SK-N-SH (cell line): ENCODE measurements around the gene CDC73. TPM values are rescaled to one million over a fixed set of nuclear protein-coding genes. Genes with fewer than 3 reads are reported as not detected.
A peak's percentile ranks its signal among the peaks of the same experiment; 100 is the strongest.

Experiments used
- CTCF ChIA-PET: fragments of 300-600, 350-600 bp; formaldehyde crosslinking; extraction: SDS; loops from one replicate; lab custom pipeline; 2021; lab: Yijun Ruan, JAX
- POLR2A ChIA-PET: fragments of 350-600 bp; sonication (Branson Sonifier 250); formaldehyde crosslinking; extraction: SDS; loops from one replicate; lab custom pipeline; 2020; ENCODE audit warnings: antibody characterized with exemption, inconsistent platforms; lab: Yijun Ruan, JAX
- DNase-seq: peaks from one replicate; pipeline ENCODE4 v3.0.0; 2012
- H2AFZ ChIP-seq: fragments of 200-600 bp; sonication (generic); 2 replicates; pipeline ENCODE4 v1.8.1; 2016; ENCODE audit warnings: antibody characterized with exemption, mild to moderate bottlenecking, low read depth
- H3F3A ChIP-seq: fragments of 200-600 bp; sonication (generic); replicated peaks from 2 replicates; pipeline ENCODE3; 2016; ENCODE audit warnings: antibody characterized with exemption, mild to moderate bottlenecking; ENCODE audit not compliant: insufficient read depth
- H3K27ac ChIP-seq, 2 experiments: fragments of 200-500 bp in 1 of 2; fragments of 200-600 bp in 1 of 2; sonication (Bioruptor generic) in 1 of 2; sonication (generic), shearing (Covaris generic) in 1 of 2; 2 replicates each; pipeline versions ENCODE4 v1.5.1 to v1.6.1; 2014 to 2016; ENCODE audit warnings: low read depth in 2 of 2, inconsistent platforms in 1 of 2, low read length in 1 of 2, mild to moderate bottlenecking in 1 of 2, mixed read lengths in 1 of 2
- H3K27me3 ChIP-seq: fragments of 200-600 bp; sonication (generic), shearing (Covaris generic); 2 replicates; pipeline ENCODE4 v1.6.1; 2016; ENCODE audit warnings: mixed run types; ENCODE audit not compliant: insufficient read depth
- H3K36me3 ChIP-seq, 2 experiments: fragments of 200-500 bp in 1 of 2; fragments of 200-600 bp in 1 of 2; sonication (Bioruptor generic) in 1 of 2; sonication (generic) in 1 of 2; replicated peaks in 1 of 2; 2 replicates each; pipeline versions ENCODE3 to v1.5.1; 2014 to 2016; ENCODE audit warnings: low read length in 1 of 2, mild to moderate bottlenecking in 1 of 2; ENCODE audit not compliant: insufficient read depth in 2 of 2, control insufficient read depth in 1 of 2
- H3K4me1 ChIP-seq, 2 experiments: fragments of 200-500 bp in 1 of 2; fragments of 200-600 bp in 1 of 2; sonication (Bioruptor generic) in 1 of 2; sonication (generic), shearing (Covaris generic) in 1 of 2; 2 replicates each; pipeline versions ENCODE4 v1.5.1 to v1.6.1; 2014 to 2016; ENCODE audit warnings: low read depth in 1 of 2, low read length in 1 of 2, mixed run types in 1 of 2; ENCODE audit not compliant: insufficient read depth in 2 of 2, control insufficient read depth in 1 of 2
- H3K4me2 ChIP-seq: fragments of 200-600 bp; sonication (generic), shearing (Covaris generic); 2 replicates; pipeline ENCODE4 v1.6.1; 2017; ENCODE audit warnings: mixed run types
- H3K4me3 ChIP-seq, 2 experiments: fragments of 200-500 bp in 1 of 2; fragments of 200-600 bp in 1 of 2; sonication (Bioruptor generic) in 1 of 2; sonication (generic), shearing (Covaris generic) in 1 of 2; 2 replicates each; pipeline versions ENCODE4 v1.5.1 to v1.8.1; 2014 to 2016; ENCODE audit warnings: low read depth in 2 of 2, inconsistent platforms in 1 of 2, low read length in 1 of 2, mild to moderate bottlenecking in 1 of 2, mixed read lengths in 1 of 2, moderate library complexity in 1 of 2
- H3K79me2 ChIP-seq: fragments of 200-600 bp; sonication (generic); 2 replicates; pipeline ENCODE4 v1.8.1; 2017; ENCODE audit warnings: mild to moderate bottlenecking; ENCODE audit not compliant: insufficient read depth
- H3K9ac ChIP-seq: fragments of 200-600 bp; sonication (generic); 2 replicates; pipeline ENCODE4 v1.6.1; 2017; ENCODE audit warnings: mixed run types
- H3K9me2 ChIP-seq: fragments of 200-600 bp; sonication (generic); 2 replicates; pipeline ENCODE4 v1.6.1; 2017; ENCODE audit warnings: mixed run types
- H3K9me3 ChIP-seq: fragments of 200-600 bp; sonication (generic); 2 replicates; pipeline ENCODE4 v1.6.1; 2017; ENCODE audit warnings: mixed run types, mild to moderate bottlenecking, moderate library complexity
- H4K20me1 ChIP-seq: fragments of 200-600 bp; sonication (generic); 2 replicates; pipeline ENCODE4 v1.6.1; 2017; ENCODE audit warnings: mild to moderate bottlenecking, mixed run types; ENCODE audit not compliant: insufficient read depth
- ELF1 ChIP-seq: IDR thresholded peaks from 2 replicates; pipeline ENCODE4 v1.4.0; 2012
- FOXM1 ChIP-seq: IDR thresholded peaks from 2 replicates; pipeline ENCODE4 v1.4.0; 2012; ENCODE audit warnings: low read depth, mild to moderate bottlenecking
- GABPA ChIP-seq: IDR thresholded peaks from 2 replicates; pipeline ENCODE4 v1.4.0; 2012; ENCODE audit warnings: low read depth, mild to moderate bottlenecking
- GATA2 ChIP-seq: sonication (generic); formaldehyde crosslinking; IDR thresholded peaks from 2 replicates; pipeline ENCODE4 v1.5.0; 2020; ENCODE audit warnings: mild to moderate bottlenecking, missing genetic modification reagents
- NFIC ChIP-seq: IDR thresholded peaks from 2 replicates; pipeline ENCODE4 v1.4.0; 2012; ENCODE audit warnings: borderline replicate concordance
- POLR2AphosphoS5 ChIP-seq: IDR thresholded peaks from 2 replicates; pipeline ENCODE4 v1.6.1; 2012; ENCODE audit warnings: low read depth, low read length
- RFX5 ChIP-seq: IDR thresholded peaks from 2 replicates; pipeline ENCODE4 v1.6.1; 2012; ENCODE audit warnings: mild to moderate bottlenecking, improper control_type of control experiment, low read length
- SIN3A ChIP-seq: IDR thresholded peaks from 2 replicates; pipeline ENCODE4 v1.6.1; 2012; ENCODE audit warnings: low read depth, mild to moderate bottlenecking, low read length, moderate library complexity, borderline replicate concordance
- SMC3 ChIP-seq: IDR thresholded peaks from 2 replicates; pipeline ENCODE4 v1.6.1; 2012; ENCODE audit warnings: low read depth, low read length, improper control_type of control experiment
- WGBS: methylation state at CpG from one replicate; pipeline ENCODE4 v1.1.6; 2017; ENCODE audit warnings: low lambda C conversion rate; 5-methylcytosine and 5-hydroxymethylcytosine counted together
- polyA plus RNA-seq, 3 experiments: library from polyadenylated mRNA; depleted of rRNA; stranded (reverse); fragments of >200 nt; gene quantifications; 2 replicates each; pipeline ENCODE4 v1.2.3, GENCODE V29; 2012
- TF ChIP-seq, protein P1 (sequence below): IDR thresholded peaks from 2 replicates; pipeline ENCODE4 v1.6.1; 2012; ENCODE audit warnings: mild to moderate bottlenecking, low read depth, low read length, moderate library complexity
- TF ChIP-seq, protein P2 (sequence below): IDR thresholded peaks from 2 replicates; pipeline ENCODE4 v1.4.0; 2012; ENCODE audit warnings: low read depth, borderline replicate concordance

The CDC73 gene
- polyA plus RNA-seq, 1 of the 3 experiments (the other 2 are of a cell fraction): 13.4 TPM

DNA sequence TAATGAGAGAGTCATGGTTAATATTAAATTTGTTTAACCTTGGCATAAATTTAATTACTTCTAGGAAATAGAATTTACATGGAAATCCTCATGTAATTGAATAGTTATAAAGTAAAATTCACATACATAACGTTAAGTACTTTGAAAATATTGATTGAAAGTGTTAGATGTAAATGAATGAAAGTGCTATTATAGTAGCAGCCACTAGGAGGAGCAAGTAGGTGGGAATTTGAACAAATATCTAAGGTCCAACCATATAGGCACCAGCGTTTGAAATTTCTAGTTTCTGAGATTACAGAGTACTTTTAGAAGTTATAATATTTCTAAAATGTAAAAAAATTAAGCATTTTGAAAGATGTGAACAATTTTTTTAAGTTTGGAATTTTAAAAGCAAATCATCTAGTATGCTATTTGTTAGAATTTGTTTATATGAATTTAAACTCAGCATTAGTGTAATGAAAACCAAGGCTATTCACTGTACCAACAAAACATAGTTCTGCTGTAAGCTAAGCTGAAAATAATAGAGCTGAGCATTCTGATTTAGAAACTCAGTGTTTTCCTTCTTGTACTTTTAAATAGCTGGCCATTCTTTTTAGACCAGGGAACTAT, 61.3 kb downstream of the CDC73 start (continued):
- TF ChIP-seq, protein P1, sequence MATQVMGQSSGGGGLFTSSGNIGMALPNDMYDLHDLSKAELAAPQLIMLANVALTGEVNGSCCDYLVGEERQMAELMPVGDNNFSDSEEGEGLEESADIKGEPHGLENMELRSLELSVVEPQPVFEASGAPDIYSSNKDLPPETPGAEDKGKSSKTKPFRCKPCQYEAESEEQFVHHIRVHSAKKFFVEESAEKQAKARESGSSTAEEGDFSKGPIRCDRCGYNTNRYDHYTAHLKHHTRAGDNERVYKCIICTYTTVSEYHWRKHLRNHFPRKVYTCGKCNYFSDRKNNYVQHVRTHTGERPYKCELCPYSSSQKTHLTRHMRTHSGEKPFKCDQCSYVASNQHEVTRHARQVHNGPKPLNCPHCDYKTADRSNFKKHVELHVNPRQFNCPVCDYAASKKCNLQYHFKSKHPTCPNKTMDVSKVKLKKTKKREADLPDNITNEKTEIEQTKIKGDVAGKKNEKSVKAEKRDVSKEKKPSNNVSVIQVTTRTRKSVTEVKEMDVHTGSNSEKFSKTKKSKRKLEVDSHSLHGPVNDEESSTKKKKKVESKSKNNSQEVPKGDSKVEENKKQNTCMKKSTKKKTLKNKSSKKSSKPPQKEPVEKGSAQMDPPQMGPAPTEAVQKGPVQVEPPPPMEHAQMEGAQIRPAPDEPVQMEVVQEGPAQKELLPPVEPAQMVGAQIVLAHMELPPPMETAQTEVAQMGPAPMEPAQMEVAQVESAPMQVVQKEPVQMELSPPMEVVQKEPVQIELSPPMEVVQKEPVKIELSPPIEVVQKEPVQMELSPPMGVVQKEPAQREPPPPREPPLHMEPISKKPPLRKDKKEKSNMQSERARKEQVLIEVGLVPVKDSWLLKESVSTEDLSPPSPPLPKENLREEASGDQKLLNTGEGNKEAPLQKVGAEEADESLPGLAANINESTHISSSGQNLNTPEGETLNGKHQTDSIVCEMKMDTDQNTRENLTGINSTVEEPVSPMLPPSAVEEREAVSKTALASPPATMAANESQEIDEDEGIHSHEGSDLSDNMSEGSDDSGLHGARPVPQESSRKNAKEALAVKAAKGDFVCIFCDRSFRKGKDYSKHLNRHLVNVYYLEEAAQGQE: no peak
- TF ChIP-seq, protein P2, sequence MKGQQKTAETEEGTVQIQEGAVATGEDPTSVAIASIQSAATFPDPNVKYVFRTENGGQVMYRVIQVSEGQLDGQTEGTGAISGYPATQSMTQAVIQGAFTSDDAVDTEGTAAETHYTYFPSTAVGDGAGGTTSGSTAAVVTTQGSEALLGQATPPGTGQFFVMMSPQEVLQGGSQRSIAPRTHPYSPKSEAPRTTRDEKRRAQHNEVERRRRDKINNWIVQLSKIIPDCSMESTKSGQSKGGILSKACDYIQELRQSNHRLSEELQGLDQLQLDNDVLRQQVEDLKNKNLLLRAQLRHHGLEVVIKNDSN: no peak
- TF ChIP-seq FOXM1 (no peak), POLR2AphosphoS5 (no peak), GATA2 (no peak), GABPA (no peak), RFX5 (no peak), SMC3 (peak; percentile 59)

- Histone ChIP-seq H3K4me3 (peak overlapping the region in 1 of 2 experiments; percentile 51; a peak in 1 of 4 replicates), H3K36me3 (peaks cover 0 to 18% of the 10 kb centered on the region in 2 experiments), H3K27ac (no peak overlapping the region), H3K79me2 (peaks cover 51% of the 10 kb centered on the region), H3K9me3 (no peaks in the 10 kb centered on the region), H3K9me2 (no peaks in the 10 kb centered on the region), H4K20me1 (peaks cover 17% of the 10 kb centered on the region), H2AFZ (no peak overlapping the region), H3K4me1 (peaks cover 30 to 38% of the 10 kb centered on the region in 2 experiments; a peak in 3 of 4 replicates), H3F3A (peaks cover 20% of the 10 kb centered on the region), H3K4me2 (no peak overlapping the region), H3K9ac (no peak overlapping the region), H3K27me3 (no peaks in the 10 kb centered on the region)
- WGBS: 83% methylated on average over 1 of the region's 1 CpG
- DNase-seq: no peak
- TF ChIP-seq NFIC (no peak), SIN3A (no peak), POLR2AphosphoS5 (no peak), ELF1 (no peak)
- TF ChIP-seq, protein P2: no peak
- ChIA-PET POLR2A (no interaction called here), CTCF (interaction anchor here (1.5 kb wide), 1 partner anchor 27 kb away, joined by 4 read pairs; no protein-coding TSS in a partner anchor)
Measured at GRCh38 chr1:193184776-193185175, 62.9 kb downstream of the CDC73 start.
